CD14-positive monocyte (primary cell): ENCODE measurements around the gene ZGPAT. TPM values are rescaled to one million over a fixed set of nuclear protein-coding genes. Genes with fewer than 3 reads are reported as not detected.

Experiments
- DNase-seq, 3 donors: peaks; one replicate each; pipeline ENCODE4 v3.0.0-alpha.2; 2011 to 2022
- H2AFZ ChIP-seq: 2 replicates; pipeline ENCODE4 v1.6.0; 2012; ENCODE audit warnings: mild to moderate bottlenecking, low read depth, low read length, inconsistent platforms; ENCODE audit not compliant: insufficient read depth, poor library complexity, severe bottlenecking
- H3K27ac ChIP-seq, 2 donors: 1 replicate in 1 of 2; 2 replicates in 1 of 2; pipeline ENCODE4 v1.5.1; 2012 to 2013; ENCODE audit warnings: low read length in 2 of 2, control low read depth in 1 of 2, inconsistent platforms in 1 of 2, low read depth in 1 of 2, mild to moderate bottlenecking in 1 of 2
- H3K27me3 ChIP-seq, 2 donors: one replicate each; pipeline versions ENCODE4 v1.6.0 to v1.6.1; 2011 to 2013; ENCODE audit warnings: low read length in 2 of 2; ENCODE audit not compliant: control insufficient read depth in 2 of 2, insufficient read depth in 2 of 2
- H3K36me3 ChIP-seq, 2 donors: replicated peaks in 1 of 2; 1 replicate in 1 of 2; 2 replicates in 1 of 2; pipeline versions ENCODE4 v1.5.1 to v1.6.1; 2012 to 2013; ENCODE audit warnings: low read length in 2 of 2, control low read depth in 1 of 2, inconsistent platforms in 1 of 2, mild to moderate bottlenecking in 1 of 2; ENCODE audit not compliant: insufficient read depth in 2 of 2, control insufficient read depth in 1 of 2
- H3K4me1 ChIP-seq, 2 donors: 1 replicate in 1 of 2; 2 replicates in 1 of 2; pipeline versions ENCODE4 v1.5.1 to v1.6.1; 2012 to 2013; ENCODE audit warnings: low read length in 2 of 2, control low read depth in 1 of 2, inconsistent platforms in 1 of 2, mild to moderate bottlenecking in 1 of 2, moderate library complexity in 1 of 2; ENCODE audit not compliant: insufficient read depth in 2 of 2, control insufficient read depth in 1 of 2
- H3K4me2 ChIP-seq: replicated peaks from 2 replicates; pipeline ENCODE3; 2012; ENCODE audit warnings: low read length, moderate library complexity, mild to moderate bottlenecking; ENCODE audit not compliant: poor library complexity, severe bottlenecking; ENCODE audit errors: extremely low read depth
- H3K4me3 ChIP-seq, 3 experiments: fragments of 200-600 bp in 1 of 3; sonication (generic) in 1 of 3; replicated peaks in 1 of 3; 1 replicate in 2 of 3; 2 replicates in 1 of 3; pipeline ENCODE4 v1.5.1; 2011 to 2013; ENCODE audit warnings: low read length in 3 of 3, mild to moderate bottlenecking in 3 of 3, control low read depth in 2 of 3, low read depth in 2 of 3, inconsistent platforms in 1 of 3, moderate library complexity in 1 of 3
- H3K79me2 ChIP-seq: 2 replicates; pipeline ENCODE4 v1.6.0; 2012; ENCODE audit warnings: mild to moderate bottlenecking, control low read depth, inconsistent platforms, low read length, moderate library complexity; ENCODE audit not compliant: insufficient read depth
- H3K9ac ChIP-seq: 2 replicates; pipeline ENCODE4 v1.6.0; 2017; ENCODE audit warnings: low read length, mild to moderate bottlenecking; ENCODE audit not compliant: insufficient read depth, poor library complexity, severe bottlenecking
- H3K9me3 ChIP-seq, 2 donors: replicated peaks in 1 of 2; 1 replicate in 1 of 2; 2 replicates in 1 of 2; pipeline versions ENCODE4 v1.5.1 to v1.6.1; 2012 to 2013; ENCODE audit warnings: low read length in 2 of 2, control low read depth in 1 of 2; ENCODE audit not compliant: control insufficient read depth in 1 of 2, insufficient read depth in 1 of 2
- H4K20me1 ChIP-seq: 2 replicates; pipeline ENCODE4 v1.6.0; 2012; ENCODE audit warnings: mild to moderate bottlenecking, low read length, control low read depth, moderate library complexity; ENCODE audit not compliant: insufficient read depth
- H3K27ac Mint-ChIP-seq, 7 donors: one replicate each; pipeline ENCODE4 v1.8.0; 2020; ENCODE audit warnings: mild to moderate bottlenecking in 7 of 7, mixed read lengths in 7 of 7, moderate library complexity in 6 of 7, inconsistent platforms in 2 of 7
- H3K27me3 Mint-ChIP-seq, 3 donors: one replicate each; pipeline ENCODE4 v1.8.0; 2021 to 2022; ENCODE audit warnings: low read depth in 3 of 3, mild to moderate bottlenecking in 3 of 3, mixed read lengths in 3 of 3, moderate library complexity in 3 of 3, inconsistent platforms in 1 of 3
- H3K36me3 Mint-ChIP-seq, 2 donors: one replicate each; pipeline ENCODE4 v1.8.0; 2020; ENCODE audit warnings: mixed read lengths in 2 of 2, inconsistent platforms in 1 of 2, mild to moderate bottlenecking in 1 of 2
- H3K4me1 Mint-ChIP-seq: one replicate; pipeline ENCODE4 v1.8.0; 2020; ENCODE audit warnings: mild to moderate bottlenecking, mixed read lengths
- H3K4me3 Mint-ChIP-seq, 2 donors: one replicate each; pipeline ENCODE4 v1.8.0; 2020; ENCODE audit warnings: mild to moderate bottlenecking in 2 of 2, mixed read lengths in 2 of 2, moderate library complexity in 1 of 2
- H3K9me3 Mint-ChIP-seq, 7 donors: one replicate each; pipeline ENCODE4 v1.8.0; 2020 to 2022; ENCODE audit warnings: mixed read lengths in 7 of 7, mild to moderate bottlenecking in 6 of 7, moderate library complexity in 6 of 7, inconsistent platforms in 2 of 7
- whole genome bisulfite sequencing: methylation state at CpG from one replicate; pipeline ENCODE4 v1.1.5; 2013; ENCODE audit warnings: missing lambda C conversion rate; ENCODE audit not compliant: insufficient coverage; 5-methylcytosine and 5-hydroxymethylcytosine counted together
- intact Hi-C, 2 donors: fragments of 100-400 bp; cut with micrococcal nuclease; formaldehyde crosslinking; loops; one replicate each; pipeline versions ENCODE4 v1.15.0 to v1.15.1; 2023
- polyA plus RNA-seq, 3 donors: library from polyadenylated mRNA; depleted of rRNA in 1 of 3; unstranded in 2 of 3; stranded (reverse) in 1 of 3; fragments of 300-500 nt in 2 of 3; fragments of >200 nt in 1 of 3; fragmentation: Illumina TruSeq in 2 of 3; gene quantifications; 1 replicate in 2 of 3; 2 replicates in 1 of 3; pipeline ENCODE4 v1.2.3, GENCODE V29; 2012 to 2021
- TF ChIP-seq, protein P1 (sequence below): fragments of 200-600 bp; IDR thresholded peaks from one replicate; pipeline ENCODE4 v1.8.0; 2022; ENCODE audit warnings: antibody characterized with exemption, mild to moderate bottlenecking

ZGPAT gene
- polyA plus RNA-seq, 3 donors = 24.2 to 58.6 (median 28.3) TPM

DNA sequence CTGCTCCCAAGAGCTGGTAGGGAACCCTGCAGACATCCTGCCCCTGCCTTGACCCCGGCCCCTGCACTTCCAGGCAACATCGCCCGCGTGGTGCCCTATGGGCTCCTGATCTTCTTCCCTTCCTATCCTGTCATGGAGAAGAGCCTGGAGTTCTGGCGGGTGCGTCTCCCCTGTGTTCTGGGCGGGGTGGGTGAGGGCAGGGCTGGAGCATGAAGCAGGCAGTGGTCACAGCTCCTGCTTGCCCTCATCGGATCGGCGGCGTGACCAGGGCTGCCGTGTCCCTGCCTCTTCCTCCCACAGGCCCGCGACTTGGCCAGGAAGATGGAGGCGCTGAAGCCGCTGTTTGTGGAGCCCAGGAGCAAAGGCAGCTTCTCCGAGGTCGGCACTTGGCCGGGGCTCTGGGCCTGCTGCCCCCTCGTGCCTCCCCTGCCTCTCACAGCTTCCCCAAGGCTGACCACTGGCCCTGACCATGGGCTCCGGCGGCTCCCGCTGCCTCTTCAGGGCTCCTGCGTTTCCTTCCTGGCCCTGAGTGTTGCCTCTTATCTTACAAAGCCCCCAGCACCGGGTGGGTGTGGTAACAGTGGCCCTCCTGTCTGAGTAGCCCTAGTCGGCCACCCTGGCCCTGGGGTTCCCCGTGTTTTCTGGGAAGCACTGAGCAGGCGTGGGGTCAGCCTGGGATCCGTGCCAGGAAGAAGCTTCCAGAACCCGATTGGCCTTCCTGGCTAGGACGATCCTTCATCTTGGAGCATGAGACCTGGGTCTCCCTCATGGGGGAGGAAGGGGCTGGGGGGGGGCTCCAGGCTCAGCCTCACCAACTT is 19.4 kb upstream of the ZGPAT start:
- H3K27me3 ChIP-seq = no peaks in the 10 kb centered on the region
- intact Hi-C loops = no loop called here
- Mint-ChIP-seq H3K9me3 (peaks cover 0 to 2% (median 0%) of the 10 kb centered on the region in 7 donors), H3K4me1 (peaks cover 35% of the 10 kb centered on the region), H3K4me3 (no peak overlapping the region), H3K27me3 (peaks cover 0 to 3% (median 0%) of the 10 kb centered on the region in 3 donors), H3K27ac (peak overlapping the region in 5 of 7 donors; percentile 14 to 95 (median 93)), H3K36me3 (peaks cover 11 to 16% of the 10 kb centered on the region in 2 donors)
- no peaks in the 10 kb centered on the region for H3K79me2 ChIP-seq
- DNase-seq = no peak
- peaks cover 31 to 37% of the 10 kb centered on the region in 2 donors for H3K4me1 ChIP-seq
- no peak overlapping the region for H2AFZ ChIP-seq
- H4K20me1 ChIP-seq = no peaks in the 10 kb centered on the region
- H3K4me2 ChIP-seq = no peak overlapping the region
- 89% methylated on average over 25 of the region's 31 CpGs for WGBS
- peaks cover 0 to 2% of the 10 kb centered on the region in 2 donors for H3K36me3 ChIP-seq
- H3K9me3 ChIP-seq = no peaks in the 10 kb centered on the region
- no peak overlapping the region for H3K9ac ChIP-seq
- TF ChIP-seq, protein P1, sequence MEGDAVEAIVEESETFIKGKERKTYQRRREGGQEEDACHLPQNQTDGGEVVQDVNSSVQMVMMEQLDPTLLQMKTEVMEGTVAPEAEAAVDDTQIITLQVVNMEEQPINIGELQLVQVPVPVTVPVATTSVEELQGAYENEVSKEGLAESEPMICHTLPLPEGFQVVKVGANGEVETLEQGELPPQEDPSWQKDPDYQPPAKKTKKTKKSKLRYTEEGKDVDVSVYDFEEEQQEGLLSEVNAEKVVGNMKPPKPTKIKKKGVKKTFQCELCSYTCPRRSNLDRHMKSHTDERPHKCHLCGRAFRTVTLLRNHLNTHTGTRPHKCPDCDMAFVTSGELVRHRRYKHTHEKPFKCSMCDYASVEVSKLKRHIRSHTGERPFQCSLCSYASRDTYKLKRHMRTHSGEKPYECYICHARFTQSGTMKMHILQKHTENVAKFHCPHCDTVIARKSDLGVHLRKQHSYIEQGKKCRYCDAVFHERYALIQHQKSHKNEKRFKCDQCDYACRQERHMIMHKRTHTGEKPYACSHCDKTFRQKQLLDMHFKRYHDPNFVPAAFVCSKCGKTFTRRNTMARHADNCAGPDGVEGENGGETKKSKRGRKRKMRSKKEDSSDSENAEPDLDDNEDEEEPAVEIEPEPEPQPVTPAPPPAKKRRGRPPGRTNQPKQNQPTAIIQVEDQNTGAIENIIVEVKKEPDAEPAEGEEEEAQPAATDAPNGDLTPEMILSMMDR = no peak
- peak overlapping the region in 1 of 2 donors; percentile 94 for H3K27ac ChIP-seq
- no peak overlapping the region for H3K4me3 ChIP-seq

GRCh38 chr20:63689046-63690002 is 18.5 kb upstream of the ZGPAT start:
- H3K36me3 ChIP-seq = peaks cover 0 to 7% of the 10 kb centered on the region in 2 donors

More at GRCh38 chr20:63689046-63690002, 18.5 kb upstream of the ZGPAT start:
- peaks cover 0 to 3% (median 0%) of the 10 kb centered on the region in 3 donors for H3K27me3 Mint-ChIP-seq
- peaks cover 35% of the 10 kb centered on the region for H3K4me1 Mint-ChIP-seq
- Histone ChIP-seq H3K4me2 (no peak overlapping the region), H3K9ac (no peak overlapping the region), H3K4me3 (no peak overlapping the region), H3K27ac (no peak overlapping the region), H3K4me1 (peaks cover 31 to 37% of the 10 kb centered on the region in 2 donors), H3K9me3 (no peaks in the 10 kb centered on the region), H4K20me1 (no peaks in the 10 kb centered on the region), H2AFZ (no peak overlapping the region), H3K79me2 (no peaks in the 10 kb centered on the region), H3K27me3 (no peaks in the 10 kb centered on the region)
- no peak for DNase-seq
- H3K4me3 Mint-ChIP-seq = no peak overlapping the region
- 96% methylated on average over 37 of the region's 44 CpGs for WGBS
- no peaks in the 10 kb centered on the region for H3K9me3 Mint-ChIP-seq
- no peak overlapping the region for H3K27ac Mint-ChIP-seq
- intact Hi-C loops = no loop called here
- H3K36me3 Mint-ChIP-seq = peaks cover 5 to 11% of the 10 kb centered on the region in 2 donors
- TF ChIP-seq, protein P1 = no peak
